WI38 (cell line): ENCODE data around the gene LRP1B.

Source experiments
- H3K4me3 ChIP-seq: 2 replicates; pipeline ENCODE4 v1.5.1; 2011; ENCODE audit warnings: low read depth, mild to moderate bottlenecking, control low read depth, low read length
- CTCF ChIP-seq: IDR thresholded peaks from 2 replicates; pipeline ENCODE4 v1.5.1; 2012; ENCODE audit warnings: low read depth, mild to moderate bottlenecking, control low read depth, low read length

LRP1B gene

GRCh38 chr2:142131010-142131669 is at the start of gene LRP1B:
Gene LRP1B (minus strand): TSS chr2:142131016. CDS start chr2:142130729, 287 bp downstream.
- no peak for TF ChIP-seq CTCF
- H3K4me3 ChIP-seq, result peak within 1 kb of the TSS; percentile 62

GRCh38 chr2:142179686-142180085 is 48.9 kb upstream of the LRP1B start:
- no peak overlapping the region for H3K4me3 ChIP-seq
- TF ChIP-seq CTCF, result no peak

GRCh38 chr2:142178604-142179003 is 47.8 kb upstream of the LRP1B start:
- H3K4me3 ChIP-seq, result no peak overlapping the region
- TF ChIP-seq CTCF, result no peak

- no peak for TF ChIP-seq CTCF
These were observed 46.1 kb upstream of the LRP1B start for GRCh38 chr2:142176941-142177340.

GRCh38 chr2:142175813-142176338 is 45.1 kb upstream of the LRP1B start:
- no peak overlapping the region for H3K4me3 ChIP-seq
- no peak for TF ChIP-seq CTCF

More at GRCh38 chr2:142176941-142177340, 46.1 kb upstream of the LRP1B start:
- no peak overlapping the region for H3K4me3 ChIP-seq

GRCh38 chr2:142174176-142174575 is 43.4 kb upstream of the LRP1B start:
- H3K4me3 ChIP-seq, result no peak overlapping the region
- no peak for TF ChIP-seq CTCF

GRCh38 chr2:142170847-142171246 is 40.0 kb upstream of the LRP1B start:
- no peak for TF ChIP-seq CTCF
- no peak overlapping the region for H3K4me3 ChIP-seq
